Astrocyte (in vitro differentiated cells and primary cell): Measurements from ENCODE around the gene IER5. TPM values are rescaled to one million over a fixed set of nuclear protein-coding genes. Genes with fewer than 3 reads are reported as not detected.
A peak's percentile ranks its signal among the peaks of the same experiment; 100 is the strongest.

Experiments used
- DNase-seq: peaks from one replicate; pipeline ENCODE4 v3.0.0-alpha.2; 2010; ENCODE audit warnings: low read depth
- FAIRE-seq: peaks from 2 replicates; lab custom pipeline; 2011; peaks lifted over from hg19 to GRCh38; lab: Jason Lieb, UNC
- H2AFZ ChIP-seq: 2 replicates; pipeline ENCODE4 v1.6.0; 2012; ENCODE audit warnings: low read depth, low read length, inconsistent platforms
- H3K27ac ChIP-seq: 2 replicates; pipeline ENCODE4 v1.5.1; 2011; ENCODE audit warnings: low read depth, low read length, inconsistent platforms
- H3K27me3 ChIP-seq: 2 replicates; pipeline ENCODE4 v1.6.0; 2011; ENCODE audit warnings: low read length, inconsistent platforms; ENCODE audit not compliant: insufficient read depth
- H3K36me3 ChIP-seq: 2 replicates; pipeline ENCODE4 v1.5.1; 2011; ENCODE audit warnings: low read length, inconsistent platforms; ENCODE audit not compliant: insufficient read depth
- H3K4me1 ChIP-seq: 2 replicates; pipeline ENCODE4 v1.5.1; 2011; ENCODE audit warnings: low read length, inconsistent platforms; ENCODE audit not compliant: insufficient read depth
- H3K4me2 ChIP-seq: 2 replicates; pipeline ENCODE4 v1.6.0; 2012; ENCODE audit warnings: low read length, inconsistent platforms
- H3K4me3 ChIP-seq: 2 replicates; pipeline ENCODE4 v1.5.1; 2011; ENCODE audit warnings: low read depth, mild to moderate bottlenecking, low read length, inconsistent platforms; ENCODE audit not compliant: insufficient read depth
- H3K79me2 ChIP-seq: 2 replicates; pipeline ENCODE4 v1.6.0; 2012; ENCODE audit warnings: mild to moderate bottlenecking, low read length, inconsistent platforms; ENCODE audit not compliant: insufficient read depth
- H3K9ac ChIP-seq: 2 replicates; pipeline ENCODE4 v1.6.0; 2012; ENCODE audit warnings: mild to moderate bottlenecking, low read length, inconsistent platforms
- H3K9me3 ChIP-seq: 2 replicates; pipeline ENCODE4 v1.5.1; 2012; ENCODE audit warnings: low read depth, mild to moderate bottlenecking, low read length, inconsistent platforms; ENCODE audit not compliant: insufficient read depth
- H4K20me1 ChIP-seq: 2 replicates; pipeline ENCODE4 v1.6.0; 2012; ENCODE audit warnings: low read length, inconsistent platforms; ENCODE audit not compliant: insufficient read depth
- H3K27ac Mint-ChIP-seq: one replicate; pipeline ENCODE4 v1.8.0; 2021; ENCODE audit warnings: mild to moderate bottlenecking, mixed read lengths; ENCODE audit not compliant: unreplicated experiment
- H3K27me3 Mint-ChIP-seq: one replicate; pipeline ENCODE4 v1.8.0; 2021; ENCODE audit warnings: low read depth, mixed read lengths; ENCODE audit not compliant: unreplicated experiment
- H3K36me3 Mint-ChIP-seq: one replicate; pipeline ENCODE4 v1.8.0; 2021; ENCODE audit warnings: low read depth, mixed read lengths; ENCODE audit not compliant: unreplicated experiment
- H3K4me1 Mint-ChIP-seq: one replicate; pipeline ENCODE4 v1.8.0; 2021; ENCODE audit warnings: low read depth, mixed read lengths; ENCODE audit not compliant: unreplicated experiment
- H3K4me3 Mint-ChIP-seq: one replicate; pipeline ENCODE4 v1.8.0; 2021; ENCODE audit warnings: mild to moderate bottlenecking, moderate library complexity, mixed read lengths; ENCODE audit not compliant: unreplicated experiment
- H3K9me3 Mint-ChIP-seq: one replicate; pipeline ENCODE4 v1.8.0; 2021; ENCODE audit warnings: mild to moderate bottlenecking, mixed read lengths; ENCODE audit not compliant: unreplicated experiment
- CTCF ChIP-seq: IDR thresholded peaks from 2 replicates; pipeline ENCODE4 v1.5.1; 2011; ENCODE audit warnings: low read depth, mild to moderate bottlenecking, inconsistent platforms, low read length, moderate library complexity; ENCODE audit not compliant: insufficient read depth
- EZH2 ChIP-seq: IDR thresholded peaks from 2 replicates; pipeline ENCODE4 v1.6.1; 2012; ENCODE audit warnings: mild to moderate bottlenecking, low read length, inconsistent platforms; ENCODE audit not compliant: insufficient read depth
- total RNA-seq: library from RNA; stranded (reverse); gene quantifications from 2 replicates; pipeline ENCODE4 v1.2.1, GENCODE V29; 2021

The IER5 gene
- total RNA-seq, 1 donor from 2014 or later, result 28.3 TPM

GRCh38 chr1:181134543-181135436 is 46.3 kb downstream of the IER5 start:
- H3K27ac ChIP-seq, result peak overlapping the region; percentile 95

GRCh38 chr1:181135437-181135731 is 46.9 kb downstream of the IER5 start:
- Histone ChIP-seq H3K36me3 (no peaks in the 10 kb centered on the region), H3K9ac (peak overlapping the region; percentile 79), H3K79me2 (no peaks in the 10 kb centered on the region), H4K20me1 (no peaks in the 10 kb centered on the region), H3K4me3 (no peak overlapping the region), H3K9me3 (no peaks in the 10 kb centered on the region), H3K27me3 (no peaks in the 10 kb centered on the region), H3K4me2 (peak overlapping the region; percentile 82), H2AFZ (peak overlapping the region; percentile 44), H3K27ac (peak overlapping the region; percentile 95), H3K4me1 (peaks cover 32% of the 10 kb centered on the region)
- DNase-seq (no peak), FAIRE-seq (no peak)
- Mint-ChIP-seq H3K36me3 (peaks cover 1% of the 10 kb centered on the region), H3K4me1 (peaks cover 29% of the 10 kb centered on the region), H3K4me3 (peak overlapping the region; percentile 61), H3K9me3 (peaks cover 2% of the 10 kb centered on the region), H3K27ac (peak overlapping the region; percentile 100), H3K27me3 (no peaks in the 10 kb centered on the region)
- TF ChIP-seq CTCF (peak; percentile 14), EZH2 (no peak)

More at GRCh38 chr1:181134543-181135436, 46.3 kb downstream of the IER5 start:
- Histone ChIP-seq H3K36me3 (no peaks in the 10 kb centered on the region), H4K20me1 (no peaks in the 10 kb centered on the region), H3K9me3 (no peaks in the 10 kb centered on the region), H2AFZ (peak overlapping the region; percentile 44), H3K4me1 (peaks cover 26% of the 10 kb centered on the region), H3K27me3 (no peaks in the 10 kb centered on the region), H3K79me2 (no peaks in the 10 kb centered on the region), H3K4me3 (no peak overlapping the region), H3K9ac (peak overlapping the region; percentile 79), H3K4me2 (peak overlapping the region; percentile 82)
- TF ChIP-seq EZH2, result no peak
- TF ChIP-seq CTCF, result no peak
- peak; percentile 82 for DNase-seq
- FAIRE-seq, result no peak
- peaks cover 2% of the 10 kb centered on the region for H3K9me3 Mint-ChIP-seq
- peak overlapping the region; percentile 34 for H3K4me3 Mint-ChIP-seq
- peak overlapping the region; percentile 100 for H3K27ac Mint-ChIP-seq
- peaks cover 31% of the 10 kb centered on the region for H3K4me1 Mint-ChIP-seq
- H3K36me3 Mint-ChIP-seq, result peaks cover 1% of the 10 kb centered on the region
- no peaks in the 10 kb centered on the region for H3K27me3 Mint-ChIP-seq
